ENCODE measurements around the gene CLIC1.

CLIC1 gene

DNA sequence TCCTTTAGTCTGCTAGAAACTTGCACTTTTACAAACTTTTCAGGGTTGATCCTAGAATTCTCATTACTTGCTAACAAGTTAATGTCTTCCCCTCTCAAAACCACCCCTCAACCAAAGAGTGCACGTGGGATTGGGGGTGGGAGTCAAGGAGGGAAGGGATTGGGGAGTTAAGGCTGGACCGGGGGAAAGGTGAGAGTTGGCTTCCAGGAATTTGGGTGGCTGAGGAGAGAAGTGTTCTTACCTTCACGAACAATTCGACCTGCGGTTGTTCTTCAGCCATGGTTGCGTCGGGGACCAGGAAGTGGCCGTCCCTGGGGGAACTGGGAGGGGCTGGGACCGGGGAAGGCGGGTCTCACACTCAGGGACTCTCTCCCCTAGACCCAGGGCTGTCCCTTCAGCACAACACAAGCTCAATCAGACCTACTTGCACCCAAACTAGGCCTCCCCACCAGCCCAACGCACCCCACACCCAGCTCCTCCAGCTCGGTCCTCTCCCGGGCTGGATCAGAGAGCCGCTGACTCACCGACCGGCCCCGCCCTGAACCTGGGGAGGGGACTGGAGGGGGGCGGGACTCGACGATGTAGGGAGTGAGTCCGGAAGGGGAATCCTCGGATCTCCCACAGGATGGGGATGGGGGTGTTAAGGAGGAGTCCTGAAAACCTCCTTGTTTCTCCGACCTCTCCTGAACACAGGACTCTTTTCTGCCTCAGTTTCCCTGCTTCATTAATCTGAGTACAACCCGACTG, at the start of gene CLIC1:
TSS of gene CLIC1 (minus strand) at position 510 of the 747 bp plus-strand sequence. CDS start at position 280, 230 bp downstream.
- DNase-seq, result no peak

DNA sequence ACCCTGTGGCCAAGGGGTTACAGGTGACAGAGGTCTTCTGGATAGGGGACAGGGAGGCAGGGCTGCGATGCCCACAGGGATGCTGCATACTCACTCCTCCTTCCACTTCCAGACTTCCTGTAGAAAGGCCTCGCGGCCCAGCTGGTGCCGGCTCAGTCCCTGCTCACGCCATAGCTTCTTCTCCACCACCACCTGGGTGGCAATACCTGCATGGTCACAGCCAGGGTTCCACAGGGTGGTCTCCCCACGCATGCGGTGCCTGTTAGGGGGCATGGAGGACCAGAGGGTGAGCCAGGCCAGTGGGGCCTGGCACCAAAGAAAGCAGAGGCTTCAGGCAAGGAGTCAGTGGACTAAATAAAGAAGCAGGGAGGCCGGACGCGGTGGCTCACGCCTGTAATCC, 49.1 kb upstream of the CLIC1 start:
- no peak for DNase-seq

- no peak for DNase-seq
Observed at GRCh38 chr6:31784098-31784925, 48.0 kb upstream of the CLIC1 start.

DNA sequence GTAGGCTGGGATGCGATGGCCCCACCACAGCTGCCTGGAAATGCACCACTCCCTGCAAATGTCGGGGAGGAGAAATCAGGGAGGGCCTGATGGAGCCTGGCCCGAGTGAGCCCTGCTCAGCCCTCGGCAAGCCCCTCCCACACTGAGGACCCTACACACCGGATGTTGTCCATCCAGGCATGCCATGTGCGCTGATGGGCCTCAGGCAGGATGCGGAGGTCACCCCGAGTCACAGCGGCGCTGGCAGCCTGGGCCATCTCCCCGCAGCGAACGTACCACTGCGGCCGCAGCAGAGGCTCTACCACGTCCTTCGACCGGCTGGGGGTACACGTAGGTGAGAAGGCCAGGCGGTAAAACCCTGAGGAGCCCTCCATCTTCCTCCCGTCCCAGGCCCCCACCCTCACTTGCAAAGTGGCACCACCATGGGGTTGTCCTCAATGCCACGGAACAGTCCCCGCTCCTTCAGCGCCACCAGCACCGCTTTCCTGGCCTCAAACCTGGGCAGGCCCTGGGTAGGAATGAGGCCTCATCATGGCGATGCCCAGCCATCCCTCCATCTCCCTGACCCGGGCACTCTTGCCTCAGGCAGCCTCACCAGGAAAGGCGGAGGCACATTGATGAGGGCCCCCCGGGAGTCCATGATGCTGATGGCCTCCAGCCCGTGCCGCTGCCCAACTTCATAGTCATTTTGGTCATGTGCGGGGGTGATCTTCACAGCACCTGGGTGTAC, 46.0 kb upstream of the CLIC1 start:
- DNase-seq, result no peak

GRCh38 chr6:31781244-31782125, 45.2 kb upstream of the CLIC1 start:
- no peak for DNase-seq

DNA sequence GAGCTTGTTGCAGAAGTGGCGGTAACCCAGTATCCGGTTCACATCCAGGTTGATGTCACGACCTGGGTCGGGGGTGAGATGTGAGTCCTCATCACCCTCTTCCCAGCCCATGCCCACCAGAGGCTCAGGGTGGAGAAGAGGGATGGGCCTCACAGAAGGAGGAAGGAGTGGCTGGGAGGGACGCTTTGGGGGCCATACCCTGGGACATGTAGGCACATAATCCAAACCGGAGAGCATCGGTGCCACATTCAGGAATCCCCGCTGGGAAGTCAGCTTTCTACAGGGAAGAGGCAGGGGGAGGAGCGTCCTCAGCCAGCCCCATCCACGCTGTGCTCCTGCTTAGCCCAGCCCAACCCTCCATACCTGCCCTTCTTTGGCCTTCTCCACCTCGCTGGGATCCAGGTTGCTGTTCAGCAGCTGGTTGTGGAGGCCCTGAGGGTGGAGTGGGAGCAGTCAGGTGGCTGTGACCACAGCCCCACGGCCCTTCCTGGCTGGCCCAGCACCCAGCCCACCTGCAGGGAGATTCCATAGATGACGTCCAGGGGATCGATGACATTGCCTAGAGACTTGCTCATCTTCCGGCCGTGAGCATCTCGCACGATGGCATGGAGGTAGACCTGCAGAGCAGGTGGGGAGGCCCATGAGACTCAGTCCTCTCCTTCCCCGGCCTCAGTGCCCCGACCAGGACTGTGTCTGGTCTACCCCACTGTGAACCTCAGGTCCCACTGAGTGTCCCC, 44.3 kb upstream of the CLIC1 start:
- DNase-seq, result no peak

GRCh38 chr6:31779908-31780307, 43.6 kb upstream of the CLIC1 start:
- no peak for DNase-seq

DNA sequence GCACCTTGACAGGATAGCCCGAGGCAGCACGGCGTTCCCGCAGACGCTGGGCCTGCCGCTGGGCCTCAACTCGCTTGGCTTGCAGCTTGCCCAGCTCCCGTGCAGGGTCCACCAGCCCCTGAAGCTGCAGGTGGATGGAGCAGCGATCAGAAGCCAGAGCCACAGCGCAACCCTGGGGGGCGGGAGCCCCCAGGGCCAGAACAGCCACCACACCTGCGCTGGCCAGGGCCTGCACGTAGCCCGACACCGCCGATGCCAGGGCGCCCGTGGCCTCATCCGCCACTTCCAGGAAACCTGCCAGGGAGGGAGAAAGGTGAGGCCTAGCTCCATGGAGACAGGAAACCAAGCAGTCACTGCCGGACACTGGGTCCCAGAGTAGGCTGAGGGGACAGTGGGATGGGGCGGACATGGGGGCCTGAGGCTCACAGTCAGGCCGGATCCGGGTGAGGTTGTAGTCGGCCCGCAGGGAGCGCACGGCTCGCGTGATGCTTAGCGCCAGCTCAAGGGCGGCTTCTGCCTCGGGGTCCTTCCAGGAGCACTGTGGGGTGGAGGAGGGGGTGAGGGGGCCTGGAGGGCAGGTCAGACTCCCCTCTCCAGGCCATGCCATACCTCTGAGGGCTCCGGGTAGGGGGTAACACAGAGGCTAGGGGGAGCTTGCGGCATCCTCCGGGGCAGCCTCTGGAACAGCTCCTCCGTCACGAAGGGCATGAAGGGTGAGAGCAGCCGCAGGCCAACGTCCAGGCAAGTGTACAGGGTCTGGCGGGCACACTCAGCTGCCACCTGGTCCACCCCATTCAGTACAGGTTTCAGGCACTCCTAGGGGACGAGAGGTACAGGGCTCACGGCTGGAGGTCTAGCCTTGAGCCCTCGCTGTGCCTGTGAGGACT, 42.9 kb upstream of the CLIC1 start:
- DNase-seq, result no peak

DNA sequence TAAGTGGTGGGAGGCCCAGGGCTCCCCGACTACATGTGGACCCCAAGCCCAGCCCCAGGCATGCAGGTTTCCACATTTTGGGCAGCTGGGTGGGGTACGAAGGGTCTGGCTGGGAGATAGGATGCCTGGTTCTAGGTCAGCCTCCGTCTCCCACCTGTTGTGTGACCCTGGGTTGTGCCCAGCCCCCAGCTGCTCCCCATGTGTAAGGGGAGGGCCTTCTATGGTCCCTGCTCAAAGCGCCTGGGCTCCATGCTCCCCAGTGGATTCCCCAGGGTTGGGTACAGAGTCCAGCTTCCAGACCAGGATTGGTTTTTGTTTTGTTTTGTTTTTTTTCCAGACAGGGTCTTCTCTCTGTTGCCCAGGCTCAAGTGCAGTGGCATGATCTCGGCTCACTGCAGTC, 41.9 kb upstream of the CLIC1 start:
- no peak for DNase-seq

- no peak for DNase-seq
Observed at GRCh38 chr6:31777667-31778050, 41.3 kb upstream of the CLIC1 start.

- no peak for DNase-seq
Observed at GRCh38 chr6:31776989-31777666, 40.8 kb upstream of the CLIC1 start, which contains the start of gene VWA7. TSS of gene VWA7 (minus strand) at chr6:31777328. CDS start at chr6:31776779, 549 bp downstream.

DNA sequence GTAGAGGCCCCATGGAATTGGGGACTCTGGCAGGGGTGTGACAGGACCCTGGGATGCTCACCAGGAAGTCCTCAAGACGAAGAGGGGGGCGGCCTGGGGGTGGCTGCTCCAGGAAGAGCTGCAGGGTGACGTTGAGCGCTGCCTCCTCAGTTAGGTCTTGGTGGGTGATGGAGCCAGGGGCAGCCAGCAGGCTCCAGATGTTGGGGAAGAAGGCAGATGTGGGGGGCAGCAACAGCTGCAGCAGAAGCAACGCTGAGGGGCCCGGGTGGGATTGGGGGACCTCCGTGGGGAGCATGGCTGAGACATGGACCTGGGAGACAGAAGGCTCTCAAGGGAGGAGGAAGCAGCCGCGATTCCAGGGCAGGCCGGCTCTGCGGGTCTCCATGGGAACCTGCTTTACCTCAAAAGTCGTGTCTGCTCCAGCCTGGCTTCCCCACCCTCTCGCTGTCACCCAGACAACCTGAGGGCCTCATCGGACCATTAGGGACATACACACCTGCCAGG, 40.2 kb upstream of the CLIC1 start:
- no peak for DNase-seq

- no peak for DNase-seq
Observed at GRCh38 chr6:31775633-31776484, 39.5 kb upstream of the CLIC1 start.

GRCh38 chr6:31775184-31775583, 38.9 kb upstream of the CLIC1 start:
- no peak for DNase-seq

DNA sequence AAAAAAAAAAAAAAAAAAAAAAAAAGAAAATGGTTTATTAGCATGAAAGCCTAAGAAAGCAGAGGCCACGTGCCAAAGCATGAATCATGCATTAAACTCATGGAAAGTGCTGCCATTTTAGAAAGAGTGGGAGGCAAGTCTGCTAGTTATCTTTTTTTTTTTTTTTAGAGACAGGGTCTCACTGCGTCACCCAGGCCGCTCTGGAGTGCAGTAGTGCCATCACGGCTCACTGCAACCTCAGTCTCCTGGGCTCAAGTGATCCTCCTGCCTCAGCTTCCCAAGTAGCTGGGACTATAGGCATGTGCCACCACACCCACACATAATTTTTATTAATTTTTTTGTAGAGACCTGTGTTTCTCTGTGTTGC, 35.6 kb upstream of the CLIC1 start:
- no peak for DNase-seq

- no peak for DNase-seq
Observed at GRCh38 chr6:31770860-31771259, 34.5 kb upstream of the CLIC1 start.

- no peak for DNase-seq
Observed at GRCh38 chr6:31769684-31770371, 33.5 kb upstream of the CLIC1 start.

Measured in NCI-H2081 treated with DMSO at 0.1 percent for 48 hours (cell line).